HG03575 (cell line): Measurements from ENCODE around the gene TRAF1.

Experiments used
- ATAC-seq: cut with Tn5 transposase; IDR thresholded peaks from one replicate; pipeline ENCODE4 v1.9.1; 2021; ENCODE audit not compliant: unreplicated experiment, insufficient number of reproducible peaks, low FRiP score; ENCODE audit errors: extremely low read depth

Gene TRAF1

DNA sequence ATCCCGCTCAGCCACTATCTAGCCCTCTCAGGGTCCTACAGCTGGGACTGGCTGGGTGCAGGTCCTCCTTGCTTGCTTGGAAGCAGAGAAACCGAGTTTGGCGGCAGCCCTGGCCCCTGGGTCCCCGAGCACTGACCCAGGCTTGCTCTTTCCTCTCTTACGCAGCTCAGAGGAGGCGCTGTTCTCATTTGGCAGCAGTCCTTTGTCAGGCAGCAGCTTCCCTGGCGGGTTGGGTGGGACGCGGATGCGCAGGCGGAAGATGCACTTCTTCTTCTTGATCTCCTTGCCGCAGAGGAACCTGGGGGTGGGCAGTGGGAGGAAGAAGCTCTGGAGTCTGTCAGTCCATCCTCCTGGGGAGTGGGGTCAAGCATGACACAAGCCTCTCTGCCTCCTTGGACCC lies 64.1 kb downstream of the TRAF1 start:
- ATAC-seq, result no peak

DNA sequence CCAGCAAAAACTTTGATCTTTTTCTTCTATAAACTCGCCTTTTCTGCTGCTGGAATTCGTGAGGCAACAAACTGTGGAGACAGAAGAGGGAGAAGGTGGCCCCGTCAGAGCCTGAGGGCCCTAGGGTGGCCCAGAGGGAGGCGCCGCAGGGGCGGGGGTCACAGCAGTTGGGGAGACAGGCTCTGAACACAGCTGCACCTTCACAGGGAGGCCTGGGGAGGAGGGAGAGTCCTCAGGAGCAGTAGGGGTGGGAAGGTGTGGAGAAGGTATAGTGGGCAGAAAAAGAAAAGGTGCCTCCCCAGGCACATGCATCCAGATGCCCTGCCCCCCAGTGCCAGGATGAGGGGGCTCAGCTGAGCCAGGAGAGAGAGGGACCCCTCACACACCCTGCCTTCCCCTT lies 64.7 kb downstream of the TRAF1 start:
- ATAC-seq, result no peak

GRCh38 chr9:120860083-120860482 lies 66.5 kb downstream of the TRAF1 start:
- no peak for ATAC-seq

DNA sequence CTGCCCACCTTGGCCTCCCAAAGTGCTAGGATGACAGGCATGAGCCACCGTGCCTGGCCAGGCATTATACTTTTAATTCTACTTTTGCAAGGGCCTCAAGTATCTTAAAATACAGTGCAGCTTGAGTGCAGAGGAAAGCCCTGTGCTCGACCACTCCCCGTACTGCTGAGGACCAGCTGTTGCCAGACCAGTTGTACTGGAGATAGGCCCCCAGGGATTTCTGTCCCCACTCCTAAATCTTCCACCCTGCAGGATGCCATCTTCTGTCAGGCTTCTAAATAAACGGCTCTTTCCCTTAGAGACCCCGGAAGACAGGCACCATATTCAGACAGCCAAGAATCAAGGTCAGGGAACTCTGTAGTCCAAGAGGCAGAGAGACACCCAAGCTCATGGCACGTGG lies 67.2 kb downstream of the TRAF1 start:
- no peak for ATAC-seq

DNA sequence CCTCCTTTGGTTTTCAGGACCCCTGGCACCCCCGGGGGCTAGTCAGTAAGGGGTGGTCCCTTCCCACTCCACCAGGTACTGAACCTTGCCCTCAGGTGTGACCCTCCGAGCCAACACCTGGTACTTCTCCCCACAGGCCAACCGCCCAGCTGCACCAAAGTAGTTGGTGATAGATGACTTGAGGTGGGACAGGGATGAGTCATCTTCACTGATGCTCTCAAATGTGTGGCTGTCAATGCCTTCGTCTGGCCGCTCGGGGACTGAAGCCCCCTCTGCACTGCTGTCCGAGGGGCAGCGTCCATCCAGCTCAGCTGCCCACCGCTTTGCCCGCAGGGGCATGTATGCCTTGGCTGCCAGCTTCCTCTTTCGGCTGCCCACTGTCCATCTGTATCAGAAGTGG lies 68.7 kb downstream of the TRAF1 start:
- ATAC-seq, result no peak

- no peak for ATAC-seq
These were observed 69.1 kb downstream of the TRAF1 start for GRCh38 chr9:120857481-120857880.

DNA sequence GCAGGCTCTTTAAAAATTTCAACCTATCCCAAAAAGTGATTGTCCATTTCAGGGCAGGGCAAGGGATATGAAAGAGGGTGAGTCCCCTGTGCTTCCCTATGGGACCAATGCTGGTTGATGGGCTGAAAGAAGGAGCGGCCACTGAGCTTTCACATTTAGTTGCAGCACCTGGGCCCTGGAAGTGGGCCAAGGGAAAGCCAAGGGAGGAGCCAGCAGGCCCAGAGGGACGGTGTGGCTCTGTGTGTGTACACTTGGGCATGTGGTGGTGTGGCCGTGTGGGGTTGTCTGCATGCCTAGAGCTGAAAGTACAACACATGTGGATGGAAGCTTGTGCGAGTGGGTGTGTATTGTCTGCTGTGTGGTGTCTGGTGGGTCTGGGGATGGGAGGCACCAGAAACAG lies 69.9 kb downstream of the TRAF1 start:
- ATAC-seq, result no peak

- no peak for ATAC-seq
These were observed 70.5 kb downstream of the TRAF1 start for GRCh38 chr9:120855827-120856670.

DNA sequence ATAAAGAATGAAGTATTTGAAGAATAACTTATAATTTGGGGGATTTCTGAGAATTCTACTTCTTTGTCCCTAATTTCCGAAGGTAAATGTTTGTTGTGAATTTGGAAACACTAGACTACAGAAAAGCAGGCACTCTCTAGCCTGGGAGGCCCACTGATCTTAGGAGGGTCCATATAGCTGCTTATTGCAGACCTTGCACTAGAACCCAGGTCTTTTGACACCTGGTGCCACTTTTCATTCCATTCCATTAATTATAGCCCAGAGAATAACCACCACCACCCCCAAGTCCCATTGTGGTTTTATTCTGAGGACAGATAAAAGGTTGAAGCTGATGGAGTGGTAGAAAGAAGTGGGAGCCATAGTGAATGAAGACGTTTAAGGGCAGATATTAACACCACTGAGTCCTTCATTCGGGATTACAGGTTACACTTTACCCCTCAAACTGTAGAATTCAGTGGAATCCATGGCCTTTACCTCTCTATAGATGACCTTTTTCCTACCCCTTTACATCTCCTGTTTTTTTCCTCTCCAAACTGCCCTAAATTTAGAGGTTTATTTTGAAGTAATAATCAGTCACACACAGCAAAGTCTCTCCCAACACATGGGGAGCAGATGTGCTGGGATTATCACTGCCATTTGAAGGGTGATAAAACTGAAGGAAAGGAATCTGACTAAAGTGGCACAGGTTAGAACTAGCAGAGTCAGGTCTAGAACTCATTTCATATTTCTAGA lies 71.8 kb downstream of the TRAF1 start:
- ATAC-seq, result no peak

- no peak for ATAC-seq
These were observed 73.4 kb downstream of the TRAF1 start for GRCh38 chr9:120853198-120853597.
